DOHH2 (cell line): Measurements from ENCODE around the gene ERG.

ENCODE experiments used
- CTCF ChIP-seq: fragments of 200-600 bp; sonication (generic); IDR thresholded peaks from one replicate; pipeline ENCODE4 v1.5.1; 2014; ENCODE audit warnings: antibody characterized with exemption, mild to moderate bottlenecking, low read depth, low read length; ENCODE audit not compliant: poor library complexity, severe bottlenecking
- EZH2phosphoT487 ChIP-seq: fragments of 200-600 bp; sonication (generic); IDR thresholded peaks from 2 replicates; pipeline ENCODE4 v1.6.1; 2017; ENCODE audit warnings: borderline replicate concordance, mild to moderate bottlenecking, antibody characterized with exemption, low read length, moderate library complexity, mixed read lengths

GRCh38 chr21:38439957-38440356 is 58.3 kb downstream of the ERG start:
- no peak for TF ChIP-seq CTCF
- TF ChIP-seq EZH2phosphoT487 = no peak
